HepG2 (cell line): ENCODE measurements around the gene LMNTD1. TPM values are rescaled to one million over a fixed set of nuclear protein-coding genes. Genes with fewer than 3 reads are reported as not detected.

ENCODE experiments used
- ATAC-seq: fragments of 200-7000 bp; cut with Tn5 transposase; 3 replicates; pipeline ENCODE4 v1.9.1; 2020; ENCODE audit warnings: mild to moderate bottlenecking, moderate library complexity
- BruUV-seq: library from RNA; stranded (reverse); fragments of 400-500 nt; replicated peaks from 2 replicates; lab custom pipeline; 2021; lab: Mats Ljungman, UMichigan
- CTCF ChIA-PET: fragments of 300-600 bp; formaldehyde crosslinking; extraction: SDS; loops from one replicate; lab custom pipeline; 2021; ENCODE audit warnings: low total read pairs, inconsistent platforms, low intra/inter-chr PET ratio; lab: Yijun Ruan, JAX
- POLR2A ChIA-PET: fragments of 350-600 bp; sonication (Branson Sonifier 250); formaldehyde crosslinking; loops from one replicate; lab custom pipeline; 2020; ENCODE audit warnings: antibody characterized with exemption, inconsistent platforms; lab: Yijun Ruan, JAX
- DNase-seq: peaks from one replicate; pipeline ENCODE4 v3.0.0-alpha.2; 2015; ENCODE audit warnings: low spot score
- FAIRE-seq: peaks from 3 replicates; lab custom pipeline; 2011; peaks lifted over from hg19 to GRCh38; lab: Jason Lieb, UNC
- H2AFZ ChIP-seq: one replicate; pipeline ENCODE4 v1.6.1; 2011; ENCODE audit warnings: low read length, inconsistent platforms
- H3K27ac ChIP-seq: fragments of 300-600 bp; 3 replicates; pipeline ENCODE4 v1.8.0; 2011; ENCODE audit warnings: mixed run types, mild to moderate bottlenecking, mixed read lengths, low read length, inconsistent platforms; ENCODE audit not compliant: insufficient read depth; ENCODE audit errors: extremely low read length
- H3K27me3 ChIP-seq, 2 experiments: fragments of 200-600 bp in 1 of 2; 2 replicates in 1 of 2; 3 replicates in 1 of 2; pipeline versions ENCODE4 v1.6.0 to v1.8.0; 2011; ENCODE audit warnings: low read length in 2 of 2, mild to moderate bottlenecking in 2 of 2, moderate library complexity in 2 of 2, inconsistent platforms in 1 of 2; ENCODE audit not compliant: insufficient read depth in 2 of 2, control insufficient read depth in 1 of 2
- H3K36me3 ChIP-seq, 2 experiments: fragments of 200-600 bp in 1 of 2; replicated peaks in 1 of 2; 2 replicates in 1 of 2; 3 replicates in 1 of 2; pipeline versions ENCODE4 v1.5.1 to v1.8.0; 2011; ENCODE audit warnings: low read length in 2 of 2, inconsistent platforms in 1 of 2; ENCODE audit not compliant: insufficient read depth in 2 of 2, control insufficient read depth in 1 of 2
- H3K4me1 ChIP-seq: 2 replicates; pipeline ENCODE4 v1.5.1; 2012; ENCODE audit warnings: low read length, inconsistent platforms; ENCODE audit not compliant: insufficient read depth
- H3K4me2 ChIP-seq: 2 replicates; pipeline ENCODE4 v1.6.0; 2011; ENCODE audit warnings: low read depth, low read length, inconsistent platforms
- H3K4me3 ChIP-seq, 3 experiments: fragments of 200-600 bp in 1 of 3; sonication (generic), shearing (Covaris generic) in 1 of 3; replicated peaks in 1 of 3; 2 replicates each; pipeline ENCODE4 v1.5.1; 2011 to 2016; ENCODE audit warnings: low read length in 3 of 3, inconsistent platforms in 2 of 3, low read depth in 2 of 3, mild to moderate bottlenecking in 2 of 3, control low read depth in 1 of 3, mixed read lengths in 1 of 3; ENCODE audit not compliant: insufficient read depth in 1 of 3
- H3K79me2 ChIP-seq: one replicate; pipeline ENCODE4 v1.6.1; 2011; ENCODE audit warnings: low read length, inconsistent platforms; ENCODE audit not compliant: insufficient read depth
- H3K9ac ChIP-seq: 2 replicates; pipeline ENCODE4 v1.6.0; 2011; ENCODE audit warnings: mild to moderate bottlenecking, low read depth, low read length, inconsistent platforms; ENCODE audit not compliant: insufficient read depth
- H3K9me3 ChIP-seq: 2 replicates; pipeline ENCODE4 v1.5.1; 2012; ENCODE audit warnings: mild to moderate bottlenecking, low read length
- H4K20me1 ChIP-seq: 2 replicates; pipeline ENCODE4 v1.6.0; 2011; ENCODE audit warnings: inconsistent platforms, mild to moderate bottlenecking, low read length, moderate library complexity; ENCODE audit not compliant: insufficient read depth
- BRD4 ChIP-seq: sonication (generic); formaldehyde crosslinking; IDR thresholded peaks from 2 replicates; pipeline ENCODE4 v1.4.0; 2020; ENCODE audit warnings: missing genetic modification reagents
- ELF1 ChIP-seq: sonication (generic); formaldehyde crosslinking; IDR thresholded peaks from 2 replicates; pipeline ENCODE4 v1.4.0; 2020; ENCODE audit warnings: missing genetic modification reagents
- HOXA3 ChIP-seq: sonication (generic); formaldehyde crosslinking; IDR thresholded peaks from 2 replicates; pipeline ENCODE4 v1.5.0; 2020; ENCODE audit warnings: missing genetic modification reagents
- MED13 ChIP-seq: sonication (generic); formaldehyde crosslinking; IDR thresholded peaks from 2 replicates; pipeline ENCODE4 v1.5.0; 2020; ENCODE audit warnings: missing genetic modification reagents
- MYC ChIP-seq: sonication (generic); formaldehyde crosslinking; IDR thresholded peaks from 2 replicates; pipeline ENCODE4 v1.9.0; 2021; ENCODE audit warnings: missing genetic modification reagents, borderline replicate concordance
- NR2C2 ChIP-seq: sonication (generic); formaldehyde crosslinking; IDR thresholded peaks from 2 replicates; pipeline ENCODE4 v1.4.0; 2020; ENCODE audit warnings: missing genetic modification reagents, mild to moderate bottlenecking, moderate library complexity, borderline replicate concordance
- PCBP2 ChIP-seq: fragments of 200-400 bp; formaldehyde crosslinking; optimal IDR thresholded peaks from 2 replicates; pipeline ENCODE3; 2018; ENCODE audit warnings: low read length, low read depth; ENCODE audit not compliant: poor library complexity, severe bottlenecking
- ZBTB3 ChIP-seq: sonication (generic); formaldehyde crosslinking; IDR thresholded peaks from 2 replicates; pipeline ENCODE4 v1.4.0; 2020; ENCODE audit warnings: low read depth, mild to moderate bottlenecking, moderate library complexity, missing genetic modification reagents, borderline replicate concordance
- ZNF142 ChIP-seq: sonication (generic); formaldehyde crosslinking; IDR thresholded peaks from 2 replicates; pipeline ENCODE4 v1.4.0; 2020; ENCODE audit warnings: missing genetic modification reagents
- ZNF317 ChIP-seq: sonication (generic); formaldehyde crosslinking; IDR thresholded peaks from 2 replicates; pipeline ENCODE4 v1.5.0; 2020; ENCODE audit warnings: mild to moderate bottlenecking, missing genetic modification reagents
- ZNF580 ChIP-seq: IDR thresholded peaks from 2 replicates; pipeline ENCODE4 v1.6.1; 2016; ENCODE audit warnings: low read depth, borderline replicate concordance
- ZNF605 ChIP-seq: sonication (generic); formaldehyde crosslinking; IDR thresholded peaks from 2 replicates; pipeline ENCODE4 v1.8.0; 2022; ENCODE audit warnings: mild to moderate bottlenecking, missing genetic modification reagents
- ZNF773 ChIP-seq: sonication (generic); formaldehyde crosslinking; IDR thresholded peaks from 2 replicates; pipeline ENCODE4 v1.4.0; 2020; ENCODE audit warnings: missing genetic modification reagents, borderline replicate concordance
- ZNF775 ChIP-seq: sonication (generic); formaldehyde crosslinking; IDR thresholded peaks from 2 replicates; pipeline ENCODE4 v1.4.0; 2020; ENCODE audit warnings: missing genetic modification reagents, mild to moderate bottlenecking, moderate library complexity, borderline replicate concordance
- WGBS: methylation state at CpG from one replicate; pipeline ENCODE4 v1.1.6; 2017; ENCODE audit warnings: low lambda C conversion rate; 5-methylcytosine and 5-hydroxymethylcytosine counted together
- in situ Hi-C: cut with HindIII; loops from 2 replicates; pipeline ENCODE4 v1.10.0; 2017; ENCODE audit warnings: low pct_unique_long_range_greater_than_20kb; ENCODE audit not compliant: extremely low pct_ligation_motif_present
- intact Hi-C: fragments of 100-400 bp; cut with micrococcal nuclease; formaldehyde crosslinking; loops from one replicate; pipeline ENCODE4 v1.10.0; 2022; ENCODE audit not compliant: unreplicated experiment
- polyA plus RNA-seq, 8 experiments: library from polyadenylated mRNA; depleted of rRNA in 3 of 8; stranded (reverse) in 7 of 8; unstranded in 1 of 8; fragments of >200 nt; fragmentation: Illumina TruSeq in 4 of 8; extraction: Trizol in 4 of 8; gene quantifications; 2 replicates each; pipeline versions ENCODE4 v1.2.1 to v1.2.3, GENCODE V29; 2011 to 2016; ENCODE audit warnings: low read depth in 4 of 8, missing spikeins in 1 of 8, mixed read lengths in 1 of 8; ENCODE audit not compliant: insufficient read depth in 1 of 8
- total RNA-seq, 5 experiments: library from RNA; depleted of rRNA; stranded (reverse); fragments of >200 nt; fragmentation: Illumina TruSeq; extraction: Trizol; gene quantifications; 2 replicates each; pipeline ENCODE4 v1.2.3, GENCODE V29; 2016; ENCODE audit warnings: low read depth in 1 of 5

Gene LMNTD1
- total and polyA plus RNA-seq, 2 of the 13 experiments (the other 11 are each of a cell fraction or from before 2014, with no cell fraction given): not detected

DNA sequence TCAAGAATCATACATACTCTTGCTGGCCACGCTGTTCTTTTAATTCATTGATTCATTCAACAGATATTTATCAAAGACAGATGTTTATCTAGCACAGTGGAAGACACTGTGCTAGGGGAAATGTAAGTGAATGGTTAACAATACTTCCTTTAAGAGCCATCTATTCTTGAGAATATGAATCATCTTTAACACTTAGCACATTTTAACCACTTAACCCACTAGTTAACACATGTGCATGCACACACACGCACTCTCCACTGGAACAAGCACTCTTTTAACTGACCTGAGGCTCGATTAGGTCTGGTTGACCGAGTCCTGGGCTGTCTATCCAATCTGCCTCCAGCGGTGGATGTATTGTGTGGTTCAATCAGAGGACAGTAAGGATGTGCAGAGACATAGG is 34.6 kb downstream of the LMNTD1 start:
- BruUV-seq: no TSS peak
- no peak for DNase-seq
- no peak for FAIRE-seq
- no peak for ATAC-seq
- Histone ChIP-seq H3K4me2 (no peak overlapping the region), H3K9me3 (no peaks in the 10 kb centered on the region), H3K9ac (no peak overlapping the region), H2AFZ (no peak overlapping the region), H3K27me3 (no peaks in the 10 kb centered on the region), H3K79me2 (no peaks in the 10 kb centered on the region), H3K4me1 (peaks cover 19% of the 10 kb centered on the region), H3K4me3 (no peak overlapping the region), H3K27ac (no peak overlapping the region), H4K20me1 (no peaks in the 10 kb centered on the region), H3K36me3 (no peaks in the 10 kb centered on the region)
- CTCF ChIA-PET: no interaction called here
- TF ChIP-seq ZNF775 (no peak), NR2C2 (CRISPR knock-in tag) (no peak), ZNF605 (CRISPR knock-in tag) (no peak), ZNF142 (CRISPR knock-in tag) (no peak), ZNF580 (no peak), BRD4 (no peak), ZBTB3 (no peak), ZNF773 (CRISPR knock-in tag) (no peak), HOXA3 (CRISPR knock-in tag) (no peak), PCBP2 (no peak), ELF1 (CRISPR knock-in tag) (no peak), MED13 (CRISPR knock-in tag) (no peak), ZNF317 (CRISPR knock-in tag) (no peak), MYC (CRISPR knock-in tag) (no peak)
- 41% methylated on average over 5 of the region's 5 CpGs for WGBS
- intact Hi-C loops: no loop called here
- in situ Hi-C loops: no loop called here
- POLR2A ChIA-PET: no interaction called here
